Activated CD8-positive, alpha-beta memory T cell treated with anti-CD3 and anti-CD28 coated beads for 1 hour (primary cell): ENCODE measurements around the gene NCKAP5.
"Not testable (repeated sequence)": the region's sequence is repeated elsewhere in the genome, so short reads cannot be mapped to it uniquely, and the experiment has no call there.

ENCODE experiments used
- DNase-seq, 2 donors: peaks; one replicate each; pipeline ENCODE4 v3.0.0-alpha.2; 2020; ENCODE audit warnings: low read depth in 1 of 2; ENCODE audit errors: extremely low read depth in 1 of 2

The NCKAP5 gene

GRCh38 chr2:133475610-133476009, 92.7 kb downstream of the NCKAP5 start:
- DNase-seq: no peak

- not testable (repeated sequence) for DNase-seq
These were observed 97.8 kb downstream of the NCKAP5 start for GRCh38 chr2:133470446-133470845.

GRCh38 chr2:133462811-133463210, 105.5 kb downstream of the NCKAP5 start:
- DNase-seq: no peak

- no peak for DNase-seq
These were observed 106.8 kb downstream of the NCKAP5 start for GRCh38 chr2:133461484-133461883.

- no peak for DNase-seq
These were observed 108.7 kb downstream of the NCKAP5 start for GRCh38 chr2:133459590-133459989.

GRCh38 chr2:133458280-133458679, 110.0 kb downstream of the NCKAP5 start:
- DNase-seq: no peak

- no peak for DNase-seq
These were observed 110.4 kb downstream of the NCKAP5 start for GRCh38 chr2:133457861-133458260.

GRCh38 chr2:133456971-133457370, 111.3 kb downstream of the NCKAP5 start:
- no peak for DNase-seq

- no peak for DNase-seq
These were observed 112.1 kb downstream of the NCKAP5 start for GRCh38 chr2:133456156-133456555.

GRCh38 chr2:133453032-133453431, 115.2 kb downstream of the NCKAP5 start:
- DNase-seq: no peak

- DNase-seq: no peak
These were observed 115.7 kb downstream of the NCKAP5 start for GRCh38 chr2:133452583-133452982.

GRCh38 chr2:133452146-133452545, 116.1 kb downstream of the NCKAP5 start:
- DNase-seq: no peak

- no peak for DNase-seq
These were observed 120.1 kb downstream of the NCKAP5 start for GRCh38 chr2:133448195-133448594.

- no peak for DNase-seq
These were observed 121.0 kb downstream of the NCKAP5 start for GRCh38 chr2:133447303-133447702.

- DNase-seq: no peak
These were observed 123.8 kb downstream of the NCKAP5 start for GRCh38 chr2:133444465-133444864.

GRCh38 chr2:133442393-133442792, 125.9 kb downstream of the NCKAP5 start:
- DNase-seq: no peak

- DNase-seq: no peak
These were observed 128.7 kb downstream of the NCKAP5 start for GRCh38 chr2:133439565-133439920.

- DNase-seq: no peak
These were observed 129.3 kb downstream of the NCKAP5 start for GRCh38 chr2:133438848-133439564.

GRCh38 chr2:133438026-133438425, 130.2 kb downstream of the NCKAP5 start:
- DNase-seq: no peak

GRCh38 chr2:133437492-133437891, 130.8 kb downstream of the NCKAP5 start:
- DNase-seq: no peak

- DNase-seq: no peak
These were observed 133.1 kb downstream of the NCKAP5 start for GRCh38 chr2:133434959-133435668.
